Calu3 (cell line): Measurements from ENCODE around the gene OLFM1. TPM values are rescaled to one million over a fixed set of nuclear protein-coding genes. Genes with fewer than 3 reads are reported as not detected.
"Not testable (repeated sequence)": the region's sequence is repeated elsewhere in the genome, so short reads cannot be mapped to it uniquely, and the experiment has no call there.

Source experiments
- BruUV-seq: library from RNA; stranded (reverse); fragments of 400-500 nt; replicated peaks from 2 replicates; lab custom pipeline; 2021; lab: Mats Ljungman, UMichigan
- CTCF ChIA-PET: fragments of 300-600 bp; sonication (Branson Sonifier 250); formaldehyde crosslinking; loops from one replicate; lab custom pipeline; 2022; ENCODE audit warnings: antibody characterized with exemption; lab: Charles Lee
- DNase-seq: peaks from one replicate; pipeline ENCODE4 v3.0.0; 2022
- H3K27ac Mint-ChIP-seq: one replicate; pipeline ENCODE4 v1.8.0; 2022; ENCODE audit warnings: mixed read lengths; ENCODE audit not compliant: unreplicated experiment
- H3K27me3 Mint-ChIP-seq: one replicate; pipeline ENCODE4 v1.8.0; 2022; ENCODE audit warnings: mixed read lengths; ENCODE audit not compliant: unreplicated experiment
- H3K36me3 Mint-ChIP-seq: one replicate; pipeline ENCODE4 v1.8.0; 2022; ENCODE audit warnings: mild to moderate bottlenecking, moderate library complexity, mixed read lengths; ENCODE audit not compliant: insufficient read depth, unreplicated experiment
- H3K4me1 Mint-ChIP-seq: one replicate; pipeline ENCODE4 v1.8.0; 2022; ENCODE audit warnings: mild to moderate bottlenecking, low read depth, mixed read lengths; ENCODE audit not compliant: unreplicated experiment
- H3K4me3 Mint-ChIP-seq: one replicate; pipeline ENCODE4 v1.8.0; 2022; ENCODE audit warnings: mild to moderate bottlenecking, low read depth, moderate library complexity, mixed read lengths; ENCODE audit not compliant: unreplicated experiment
- H3K9me3 Mint-ChIP-seq: one replicate; pipeline ENCODE4 v1.8.0; 2022; ENCODE audit warnings: low read depth, mixed read lengths; ENCODE audit not compliant: unreplicated experiment
- CTCF ChIP-seq: fragments of 200-600 bp; IDR thresholded peaks from one replicate; pipeline ENCODE4 v1.8.0; 2022; ENCODE audit warnings: antibody characterized with exemption; ENCODE audit not compliant: unreplicated experiment
- intact Hi-C: fragments of 100-400 bp; cut with micrococcal nuclease; formaldehyde crosslinking; loops from one replicate; pipeline ENCODE4 v1.10.0; 2022; ENCODE audit not compliant: unreplicated experiment
- total RNA-seq: library from RNA; stranded (reverse); gene quantifications from 2 replicates; pipeline ENCODE4 v1.2.3, GENCODE V29; 2022

OLFM1 gene
- total RNA-seq, 1 experiment from 2014 or later, result 5.5 TPM

- intact Hi-C loops, result no loop called here
- CTCF ChIA-PET, result no interaction called here
- no TSS peak for BruUV-seq
- H3K9me3 Mint-ChIP-seq, result no peaks in the 10 kb centered on the region
- no peaks in the 10 kb centered on the region for H3K27me3 Mint-ChIP-seq
- TF ChIP-seq CTCF, result no peak
- no peaks in the 10 kb centered on the region for H3K36me3 Mint-ChIP-seq
- no peak overlapping the region for H3K27ac Mint-ChIP-seq
- no peak for DNase-seq
- no peak overlapping the region for H3K4me3 Mint-ChIP-seq
- no peaks in the 10 kb centered on the region for H3K4me1 Mint-ChIP-seq
Observed at GRCh38 chr9:135108831-135109510, 21.5 kb downstream of the OLFM1 start.

- intact Hi-C loops, result no loop called here
- no peak overlapping the region for H3K4me3 Mint-ChIP-seq
- no peaks in the 10 kb centered on the region for H3K4me1 Mint-ChIP-seq
- no peak overlapping the region for H3K27ac Mint-ChIP-seq
- no peaks in the 10 kb centered on the region for H3K27me3 Mint-ChIP-seq
- BruUV-seq, result no TSS peak
- DNase-seq, result no peak
- no peak for TF ChIP-seq CTCF
- CTCF ChIA-PET, result no interaction called here
- H3K36me3 Mint-ChIP-seq, result no peaks in the 10 kb centered on the region
- no peaks in the 10 kb centered on the region for H3K9me3 Mint-ChIP-seq
Observed at GRCh38 chr9:135109650-135110049, 22.2 kb downstream of the OLFM1 start.

- DNase-seq, result no peak
- H3K4me3 Mint-ChIP-seq, result no peak overlapping the region
- H3K4me1 Mint-ChIP-seq, result no peaks in the 10 kb centered on the region
- no peak for TF ChIP-seq CTCF
- no peaks in the 10 kb centered on the region for H3K36me3 Mint-ChIP-seq
- BruUV-seq, result no TSS peak
- H3K27ac Mint-ChIP-seq, result no peak overlapping the region
- no peaks in the 10 kb centered on the region for H3K9me3 Mint-ChIP-seq
- intact Hi-C loops, result no loop called here
- no peaks in the 10 kb centered on the region for H3K27me3 Mint-ChIP-seq
- CTCF ChIA-PET, result no interaction called here
Observed at GRCh38 chr9:135110416-135110815, 22.9 kb downstream of the OLFM1 start.

- DNase-seq, intact Hi-C loops, H3K4me1 Mint-ChIP-seq, BruUV-seq, H3K36me3 Mint-ChIP-seq, H3K27me3 Mint-ChIP-seq, H3K4me3 Mint-ChIP-seq, CTCF ChIA-PET, H3K27ac Mint-ChIP-seq, H3K9me3 Mint-ChIP-seq: not testable (repeated sequence)
Observed at GRCh38 chr9:135111600-135111999, 24.1 kb downstream of the OLFM1 start.

GRCh38 chr9:135116371-135116770, 28.9 kb downstream of the OLFM1 start:
- DNase-seq, result no peak
- H3K36me3 Mint-ChIP-seq, result no peaks in the 10 kb centered on the region
- no TSS peak for BruUV-seq
- no peaks in the 10 kb centered on the region for H3K4me1 Mint-ChIP-seq
- intact Hi-C loops, result no loop called here
- no peaks in the 10 kb centered on the region for H3K27me3 Mint-ChIP-seq
- H3K9me3 Mint-ChIP-seq, result peaks cover 9% of the 10 kb centered on the region
- no peak overlapping the region for H3K27ac Mint-ChIP-seq
- no peak overlapping the region for H3K4me3 Mint-ChIP-seq
- CTCF ChIA-PET, result no interaction called here
- TF ChIP-seq CTCF, result no peak
